ENCODE measurements around the gene HOXB5.

HOXB5 gene

DNA sequence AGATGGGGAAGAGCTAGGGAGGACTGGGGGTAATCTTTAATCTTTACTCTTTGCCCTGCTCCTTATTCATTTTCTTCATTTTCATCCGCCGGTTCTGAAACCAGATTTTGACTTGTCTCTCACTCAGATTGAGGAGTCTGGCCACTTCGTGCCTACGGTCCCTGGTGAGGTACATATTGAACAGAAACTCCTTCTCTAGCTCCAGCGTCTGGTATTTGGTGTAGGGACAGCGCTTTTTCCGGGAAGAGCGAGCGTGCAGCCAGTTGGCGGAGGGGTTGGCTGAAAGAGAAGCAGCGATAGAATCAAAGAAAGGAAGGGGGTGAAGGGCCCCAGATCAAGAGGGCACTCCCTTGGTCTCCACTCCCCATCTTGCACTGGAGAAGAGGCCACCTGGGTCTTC is 29.3 kb upstream of the HOXB5 start:
- no peak overlapping the region for H3K27ac ChIP-seq (ENCODE audit: low read depth, low read length)

DNA sequence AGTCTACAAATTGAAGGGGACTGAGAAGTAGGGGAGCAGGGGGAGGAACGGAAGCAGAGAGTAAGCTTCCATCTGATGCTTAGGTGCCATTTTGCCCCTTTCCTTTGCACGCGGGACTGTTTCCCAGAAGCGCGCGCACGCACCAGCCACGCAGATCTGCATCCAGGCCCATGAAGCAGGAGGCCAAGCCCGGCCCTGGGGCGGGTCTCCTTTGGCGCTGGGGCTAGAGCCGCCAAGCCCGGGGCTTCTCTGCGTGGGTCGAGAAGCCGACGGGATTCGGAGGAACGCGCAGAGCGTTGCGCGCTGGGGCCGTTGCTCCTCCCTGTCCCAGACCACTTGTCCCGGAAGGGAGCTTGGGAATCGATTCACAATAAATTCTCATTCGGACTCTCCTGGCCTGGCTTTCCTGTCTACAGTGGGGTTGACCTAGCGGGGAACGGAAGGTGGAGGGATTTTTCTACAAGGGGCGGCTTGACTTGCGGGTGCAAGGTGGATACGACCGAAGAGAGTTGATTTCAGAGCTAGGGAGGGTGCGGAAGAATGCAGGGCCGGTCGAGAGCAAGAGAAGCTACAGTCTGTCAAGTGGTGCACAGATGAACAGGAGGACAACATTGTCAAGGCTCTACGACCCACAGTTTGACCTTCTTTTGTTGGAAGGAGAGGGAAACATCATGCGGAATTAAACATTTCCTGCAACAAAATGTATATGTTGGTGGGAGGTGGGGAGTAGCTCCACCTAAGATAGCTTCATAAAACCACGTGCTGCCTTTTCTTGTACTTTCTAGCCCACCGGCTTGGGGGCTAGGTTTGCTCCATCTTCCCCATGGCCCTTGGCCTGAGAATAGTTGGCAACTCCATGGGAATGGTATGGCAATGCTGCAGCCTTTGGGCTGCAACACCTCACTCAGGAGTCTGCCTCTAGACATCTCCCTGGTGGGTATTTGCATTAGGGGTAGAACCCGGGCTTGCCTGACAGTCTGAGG is 28.1 kb upstream of the HOXB5 start:
- H3K4me3 ChIP-seq (ENCODE audit: low read depth in 1 of 2, low read length in 2 of 2) = no peak overlapping the region
- H3K27me3 ChIP-seq (ENCODE audit: control insufficient read depth in 1 of 2, insufficient read depth in 2 of 2, low read length in 2 of 2) = peaks cover 91 to 99% of the 10 kb centered on the region in 2 donors
- no peaks in the 10 kb centered on the region for H3K36me3 ChIP-seq (ENCODE audit: control insufficient read depth in 1 of 2, insufficient read depth in 2 of 2, low read length in 2 of 2)
- no peak overlapping the region for H3K9ac ChIP-seq (ENCODE audit: low read depth in 1 of 2, low read length in 2 of 2)
- H3K9me3 ChIP-seq (ENCODE audit: control insufficient read depth in 1 of 2, low read length in 2 of 2) = no peaks in the 10 kb centered on the region
- H3K4me1 ChIP-seq (ENCODE audit: control insufficient read depth in 1 of 2, insufficient read depth in 2 of 2, low read length in 2 of 2) = peaks cover 10 to 17% of the 10 kb centered on the region in 2 donors
- H3K27ac ChIP-seq (ENCODE audit: low read depth, low read length) = no peak overlapping the region

More for the DNA sequence above, 29.3 kb upstream of the HOXB5 start:
- Histone ChIP-seq H3K36me3 (ENCODE audit: control insufficient read depth in 1 of 2, insufficient read depth in 2 of 2, low read length in 2 of 2) (no peaks in the 10 kb centered on the region), H3K9me3 (ENCODE audit: control insufficient read depth in 1 of 2, low read length in 2 of 2) (no peaks in the 10 kb centered on the region), H3K4me1 (ENCODE audit: control insufficient read depth in 1 of 2, insufficient read depth in 2 of 2, low read length in 2 of 2) (peaks cover 15 to 20% of the 10 kb centered on the region in 2 donors), H3K27me3 (ENCODE audit: control insufficient read depth in 1 of 2, insufficient read depth in 2 of 2, low read length in 2 of 2) (peaks cover 91 to 99% of the 10 kb centered on the region in 2 donors), H3K9ac (ENCODE audit: low read depth in 1 of 2, low read length in 2 of 2) (no peak overlapping the region), H3K4me3 (ENCODE audit: low read depth in 1 of 2, low read length in 2 of 2) (no peak overlapping the region)

DNA sequence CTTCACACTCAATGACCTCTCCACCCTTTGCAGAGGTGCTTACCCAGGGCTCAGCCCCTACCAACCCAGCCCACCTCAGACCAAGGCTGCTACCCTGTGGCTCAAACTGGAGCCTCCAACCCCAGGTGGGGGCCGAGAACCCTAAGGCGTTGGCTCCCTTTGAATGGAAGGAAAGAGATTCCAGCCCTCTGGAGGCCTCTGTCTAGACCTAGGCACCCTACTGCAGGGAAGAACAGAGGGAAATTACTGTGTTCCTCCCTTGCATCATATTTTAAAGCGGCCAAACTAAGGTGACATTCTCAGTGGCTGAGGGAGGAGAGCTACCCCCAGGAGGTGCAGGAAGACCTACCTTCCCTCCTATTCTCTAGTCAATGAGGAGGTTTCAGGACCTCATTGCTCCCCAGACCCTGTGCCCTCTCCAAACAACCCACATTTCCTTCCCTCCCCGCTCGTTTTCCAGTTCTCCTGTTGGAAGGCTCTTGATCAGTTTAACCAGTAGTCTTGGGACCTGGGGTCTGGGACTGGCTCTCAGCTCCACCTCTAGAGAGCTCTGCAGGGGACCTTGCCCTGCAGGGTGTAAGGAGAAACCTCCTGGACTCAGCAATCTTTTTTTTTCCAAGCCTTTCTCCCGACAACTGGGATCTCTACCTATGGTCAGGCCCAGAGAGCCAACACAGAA is 27.0 kb upstream of the HOXB5 start:
- Histone ChIP-seq H3K27ac (ENCODE audit: low read depth, low read length) (no peak overlapping the region), H3K36me3 (ENCODE audit: control insufficient read depth in 1 of 2, insufficient read depth in 2 of 2, low read length in 2 of 2) (no peaks in the 10 kb centered on the region), H3K4me1 (ENCODE audit: control insufficient read depth in 1 of 2, insufficient read depth in 2 of 2, low read length in 2 of 2) (peaks cover 6 to 10% of the 10 kb centered on the region in 2 donors), H3K4me3 (ENCODE audit: low read depth in 1 of 2, low read length in 2 of 2) (no peak overlapping the region), H3K9me3 (ENCODE audit: control insufficient read depth in 1 of 2, low read length in 2 of 2) (no peaks in the 10 kb centered on the region), H3K27me3 (ENCODE audit: control insufficient read depth in 1 of 2, insufficient read depth in 2 of 2, low read length in 2 of 2) (peaks cover 95 to 100% of the 10 kb centered on the region in 2 donors), H3K9ac (ENCODE audit: low read depth in 1 of 2, low read length in 2 of 2) (no peak overlapping the region)

DNA sequence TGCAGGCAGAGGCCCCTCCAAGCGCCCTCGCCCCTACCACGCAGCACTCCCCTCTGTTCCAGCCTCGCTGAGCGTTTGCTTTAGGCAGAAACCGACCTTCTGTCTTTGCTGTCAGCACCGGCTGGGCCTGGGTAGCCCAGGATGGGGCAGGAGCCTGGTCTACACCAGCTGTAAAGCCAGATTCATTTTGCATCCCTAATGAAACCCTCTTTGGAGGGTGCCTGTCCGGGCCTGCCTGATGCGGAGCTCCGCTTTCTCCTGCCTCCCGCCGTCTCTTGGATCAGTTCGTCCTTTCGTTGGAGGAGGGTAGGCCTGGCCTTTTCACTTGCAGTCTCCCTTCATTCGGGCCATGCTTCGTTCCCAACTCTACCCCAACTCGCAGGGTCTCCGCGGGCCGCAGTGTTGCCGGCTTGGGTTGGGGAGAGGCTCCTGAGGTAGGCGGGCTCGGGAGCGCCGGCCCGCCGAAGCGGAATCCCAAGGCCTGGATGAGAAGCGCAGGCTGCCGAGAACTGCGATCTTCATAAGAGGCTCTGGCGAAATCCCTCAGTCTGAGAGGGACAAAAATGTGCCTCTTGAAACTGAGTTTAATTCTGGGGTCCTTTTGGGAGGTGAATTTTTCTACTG is 26.4 kb upstream of the HOXB5 start:
- Histone ChIP-seq H3K9ac (ENCODE audit: low read depth in 1 of 2, low read length in 2 of 2) (no peak overlapping the region), H3K36me3 (ENCODE audit: control insufficient read depth in 1 of 2, insufficient read depth in 2 of 2, low read length in 2 of 2) (no peaks in the 10 kb centered on the region), H3K27ac (ENCODE audit: low read depth, low read length) (no peak overlapping the region), H3K4me3 (ENCODE audit: low read depth in 1 of 2, low read length in 2 of 2) (no peak overlapping the region), H3K9me3 (ENCODE audit: control insufficient read depth in 1 of 2, low read length in 2 of 2) (no peaks in the 10 kb centered on the region), H3K27me3 (ENCODE audit: control insufficient read depth in 1 of 2, insufficient read depth in 2 of 2, low read length in 2 of 2) (peaks cover 94 to 100% of the 10 kb centered on the region in 2 donors), H3K4me1 (ENCODE audit: control insufficient read depth in 1 of 2, insufficient read depth in 2 of 2, low read length in 2 of 2) (peaks cover 6 to 7% of the 10 kb centered on the region in 2 donors)

DNA sequence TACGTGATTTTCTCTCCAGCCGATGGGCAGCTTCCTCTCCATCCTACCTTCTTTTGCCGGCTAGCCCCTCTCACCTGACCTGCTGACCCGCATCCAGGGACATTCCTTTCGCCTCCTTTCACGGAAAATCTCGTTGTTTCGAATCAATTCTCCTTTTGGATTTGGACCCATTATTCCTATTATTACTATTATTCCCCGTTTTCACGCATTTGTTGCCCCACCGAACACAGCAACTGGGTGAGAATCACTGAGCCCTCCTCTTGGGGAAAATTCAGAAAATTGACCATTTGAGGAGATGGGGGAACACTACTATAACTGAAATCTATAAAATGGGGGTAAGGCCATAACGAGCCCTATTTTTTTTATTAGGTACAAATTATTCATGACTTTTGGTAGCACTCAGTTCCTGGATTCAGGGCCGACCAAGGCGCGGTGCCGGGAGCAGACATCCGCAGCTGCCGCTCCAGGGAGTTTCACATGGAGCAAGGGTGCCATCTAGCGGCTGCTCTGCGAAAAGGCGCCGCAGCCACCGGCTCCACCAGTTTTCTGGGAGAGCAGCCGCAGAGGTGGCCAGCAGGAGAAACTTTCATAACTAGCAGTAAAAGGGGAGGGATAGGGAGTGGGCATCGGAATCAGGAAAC is 24.8 kb upstream of the HOXB5 start:
- H3K4me1 ChIP-seq (ENCODE audit: control insufficient read depth in 1 of 2, insufficient read depth in 2 of 2, low read length in 2 of 2) = peaks cover 6 to 13% of the 10 kb centered on the region in 2 donors
- H3K9ac ChIP-seq (ENCODE audit: low read depth in 1 of 2, low read length in 2 of 2) = no peak overlapping the region
- H3K9me3 ChIP-seq (ENCODE audit: control insufficient read depth in 1 of 2, low read length in 2 of 2) = no peaks in the 10 kb centered on the region
- no peak overlapping the region for H3K27ac ChIP-seq (ENCODE audit: low read depth, low read length)
- no peaks in the 10 kb centered on the region for H3K36me3 ChIP-seq (ENCODE audit: control insufficient read depth in 1 of 2, insufficient read depth in 2 of 2, low read length in 2 of 2)
- H3K4me3 ChIP-seq (ENCODE audit: low read depth in 1 of 2, low read length in 2 of 2) = peak overlapping the region in 1 of 2 donors; percentile 8
- peaks cover 89 to 100% of the 10 kb centered on the region in 2 donors for H3K27me3 ChIP-seq (ENCODE audit: control insufficient read depth in 1 of 2, insufficient read depth in 2 of 2, low read length in 2 of 2)

DNA sequence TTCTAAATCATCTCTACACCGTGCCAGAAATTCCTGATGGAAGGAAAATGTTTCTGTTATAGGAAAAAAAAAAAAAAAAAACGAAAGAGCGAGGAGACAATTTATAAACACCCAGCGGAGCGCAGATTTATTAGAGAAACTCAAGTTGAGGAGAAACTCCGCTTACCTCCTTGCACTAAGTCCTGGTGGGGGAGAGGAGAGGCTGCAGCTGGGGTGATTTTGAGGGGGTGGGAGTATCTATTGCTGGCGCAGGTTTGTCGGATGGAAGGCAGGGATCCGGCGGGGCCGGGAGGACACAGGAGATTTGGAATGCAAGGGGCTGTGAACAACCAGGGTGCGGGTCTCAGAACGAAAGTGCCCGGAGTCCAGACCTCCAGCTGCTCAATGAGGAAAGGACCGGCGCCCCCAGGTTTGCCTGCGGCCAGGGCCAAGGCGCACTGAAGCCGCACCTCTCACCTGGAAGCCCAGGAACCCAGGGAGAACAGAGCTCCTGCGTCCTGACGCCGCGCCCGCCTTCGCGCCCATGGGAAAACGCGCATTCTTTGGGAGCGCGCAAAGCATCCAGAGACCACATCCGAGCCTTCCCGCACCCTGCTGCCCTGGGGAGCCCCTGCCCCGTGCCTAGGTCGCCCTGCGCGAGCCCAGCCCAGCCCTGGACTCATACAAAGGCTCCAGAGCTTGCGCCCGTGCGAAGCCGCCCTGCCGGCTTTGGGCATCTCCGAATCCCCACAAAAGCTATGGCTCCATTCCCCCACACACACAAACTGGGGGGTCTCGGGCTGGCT is 24.1 kb upstream of the HOXB5 start:
- Histone ChIP-seq H3K9ac (ENCODE audit: low read depth in 1 of 2, low read length in 2 of 2) (no peak overlapping the region), H3K4me1 (ENCODE audit: control insufficient read depth in 1 of 2, insufficient read depth in 2 of 2, low read length in 2 of 2) (peaks cover 6 to 13% of the 10 kb centered on the region in 2 donors), H3K9me3 (ENCODE audit: control insufficient read depth in 1 of 2, low read length in 2 of 2) (no peaks in the 10 kb centered on the region), H3K27ac (ENCODE audit: low read depth, low read length) (no peak overlapping the region), H3K4me3 (ENCODE audit: low read depth in 1 of 2, low read length in 2 of 2) (no peak overlapping the region), H3K36me3 (ENCODE audit: control insufficient read depth in 1 of 2, insufficient read depth in 2 of 2, low read length in 2 of 2) (no peaks in the 10 kb centered on the region), H3K27me3 (ENCODE audit: control insufficient read depth in 1 of 2, insufficient read depth in 2 of 2, low read length in 2 of 2) (peaks cover 82 to 98% of the 10 kb centered on the region in 2 donors)

DNA sequence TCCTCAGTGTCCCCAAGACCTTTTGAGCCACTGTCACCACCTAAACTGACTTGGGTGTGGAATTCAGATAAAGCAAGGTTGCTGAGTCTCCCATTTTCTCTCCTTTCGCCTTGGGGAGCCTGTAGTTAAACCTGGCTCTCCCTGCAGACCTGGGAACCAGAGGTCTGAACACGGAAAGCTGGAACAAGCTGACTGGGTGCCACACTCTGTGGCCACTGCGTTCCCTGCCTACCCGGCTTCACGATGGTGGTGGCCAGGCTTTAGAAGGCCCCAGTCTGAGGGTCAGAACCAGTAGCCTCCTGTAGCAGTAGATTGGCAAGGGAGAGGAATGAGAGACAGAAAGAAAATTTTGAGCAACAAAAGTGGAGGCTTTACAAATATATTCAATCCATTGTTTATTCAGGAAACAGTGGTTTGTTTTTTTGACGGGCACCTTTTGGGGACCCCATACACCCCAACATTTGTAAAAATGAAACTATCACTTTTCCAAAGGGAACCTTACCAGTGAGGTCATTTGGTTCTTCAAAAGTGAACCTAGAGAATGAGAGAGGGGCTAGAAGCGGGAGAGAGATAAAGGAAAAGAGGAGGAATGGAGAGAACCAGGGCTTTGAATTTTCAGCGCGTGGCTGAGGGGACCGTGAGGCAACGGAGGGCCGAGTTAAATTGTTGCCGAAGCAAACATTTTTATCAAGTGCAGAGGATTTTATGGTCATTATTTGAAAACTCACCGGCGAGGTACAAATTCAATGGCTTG is 23.3 kb upstream of the HOXB5 start:
- Histone ChIP-seq H3K36me3 (ENCODE audit: control insufficient read depth in 1 of 2, insufficient read depth in 2 of 2, low read length in 2 of 2) (no peaks in the 10 kb centered on the region), H3K4me3 (ENCODE audit: low read depth in 1 of 2, low read length in 2 of 2) (no peak overlapping the region), H3K27ac (ENCODE audit: low read depth, low read length) (no peak overlapping the region), H3K4me1 (ENCODE audit: control insufficient read depth in 1 of 2, insufficient read depth in 2 of 2, low read length in 2 of 2) (peaks cover 6 to 15% of the 10 kb centered on the region in 2 donors), H3K9me3 (ENCODE audit: control insufficient read depth in 1 of 2, low read length in 2 of 2) (no peaks in the 10 kb centered on the region), H3K9ac (ENCODE audit: low read depth in 1 of 2, low read length in 2 of 2) (no peak overlapping the region), H3K27me3 (ENCODE audit: control insufficient read depth in 1 of 2, insufficient read depth in 2 of 2, low read length in 2 of 2) (peaks cover 80 to 96% of the 10 kb centered on the region in 2 donors)

DNA sequence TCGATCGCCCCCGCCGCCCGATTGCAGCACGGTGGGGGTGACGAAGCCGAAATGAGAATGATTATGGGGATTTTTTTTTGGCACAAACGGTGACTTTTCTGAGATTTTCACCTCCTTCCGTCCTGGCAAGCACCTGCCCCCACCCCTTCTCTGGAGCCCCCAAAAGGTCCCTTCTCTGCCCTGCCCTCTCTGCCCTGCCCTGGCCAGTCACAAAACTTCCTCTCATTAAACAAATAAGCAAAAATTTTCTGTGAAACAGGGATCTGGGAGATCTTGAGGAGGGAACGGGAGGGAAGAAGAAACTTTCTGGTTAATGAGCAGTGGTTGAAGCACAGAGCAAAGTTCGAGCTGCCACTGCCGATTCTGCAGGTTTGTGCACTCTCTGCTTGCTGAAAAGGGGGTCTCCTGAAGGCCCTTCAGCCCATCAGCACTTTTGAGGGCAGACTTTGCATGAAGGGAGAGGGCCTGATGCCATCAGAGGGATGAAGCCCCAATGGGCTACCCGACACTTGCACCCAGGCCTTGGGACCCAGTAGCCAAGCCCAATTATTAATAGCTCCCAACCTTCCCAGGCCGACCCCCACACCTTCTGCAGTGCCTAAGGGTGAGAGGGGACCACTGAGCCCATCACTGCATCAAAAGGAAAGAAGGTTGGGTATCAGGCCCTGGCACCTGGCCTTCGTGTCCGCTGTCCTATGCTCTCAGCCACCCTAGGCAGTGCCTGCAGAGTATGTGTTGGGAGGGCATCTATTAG is 22.6 kb upstream of the HOXB5 start:
- Histone ChIP-seq H3K4me1 (ENCODE audit: control insufficient read depth in 1 of 2, insufficient read depth in 2 of 2, low read length in 2 of 2) (peaks cover 6 to 18% of the 10 kb centered on the region in 2 donors), H3K4me3 (ENCODE audit: low read depth in 1 of 2, low read length in 2 of 2) (no peak overlapping the region), H3K27me3 (ENCODE audit: control insufficient read depth in 1 of 2, insufficient read depth in 2 of 2, low read length in 2 of 2) (peaks cover 80 to 96% of the 10 kb centered on the region in 2 donors), H3K36me3 (ENCODE audit: control insufficient read depth in 1 of 2, insufficient read depth in 2 of 2, low read length in 2 of 2) (no peaks in the 10 kb centered on the region), H3K9me3 (ENCODE audit: control insufficient read depth in 1 of 2, low read length in 2 of 2) (no peaks in the 10 kb centered on the region), H3K9ac (ENCODE audit: low read depth in 1 of 2, low read length in 2 of 2) (no peak overlapping the region), H3K27ac (ENCODE audit: low read depth, low read length) (no peak overlapping the region)

Data from duodenal mucosa (tissue), 2 donors.